GM12878 (cell line): ENCODE results near the gene GAB1. TPM values are rescaled to one million over a fixed set of nuclear protein-coding genes. Genes with fewer than 3 reads are reported as not detected.

Source experiments
- ATAC-seq: fragments of 200-7000 bp; cut with Tn5 transposase; 3 replicates; pipeline ENCODE4 v1.9.1; 2020; ENCODE audit warnings: mild to moderate bottlenecking, moderate library complexity
- BruUV-seq: library from RNA; stranded (reverse); fragments of 400-500 nt; replicated peaks from 2 replicates; lab custom pipeline; 2021; lab: Mats Ljungman, UMichigan
- CTCF ChIA-PET: fragments of 300-600 bp; sonication (Branson Sonifier 250); formaldehyde crosslinking; extraction: SDS; loops from one replicate; lab custom pipeline; 2021; ENCODE audit warnings: inconsistent platforms; lab: Yijun Ruan, JAX
- POLR2A ChIA-PET: fragments of 350-600 bp; formaldehyde crosslinking; extraction: SDS; loops from one replicate; lab custom pipeline; 2021; ENCODE audit warnings: inconsistent platforms; lab: Charles Lee
- RAD21 ChIA-PET: fragments of 300-600 bp; sonication (Branson Sonifier 250); formaldehyde crosslinking; loops from one replicate; lab custom pipeline; 2023; ENCODE audit warnings: antibody characterized with exemption; ENCODE audit not compliant: unreplicated experiment; lab: Charles Lee
- SMC1A ChIA-PET: fragments of 300-600 bp; sonication (Branson Sonifier 250); formaldehyde crosslinking; loops from one replicate; lab custom pipeline; 2023; ENCODE audit not compliant: unreplicated experiment, uncharacterized antibody; lab: Charles Lee
- DNase-seq: peaks from one replicate; pipeline ENCODE4 v3.0.0-alpha.2; 2011; ENCODE audit warnings: low read depth, low spot score
- FAIRE-seq: peaks from 3 replicates; lab custom pipeline; 2011; peaks lifted over from hg19 to GRCh38; lab: Jason Lieb, UNC
- H2AFZ ChIP-seq: 2 replicates; pipeline ENCODE4 v1.6.0; 2011; ENCODE audit warnings: low read depth, low read length, control low read depth; ENCODE audit not compliant: control insufficient read depth
- H3K27ac ChIP-seq: 2 replicates; pipeline ENCODE4 v1.5.1; 2011; ENCODE audit warnings: control low read depth; ENCODE audit not compliant: control insufficient read depth, insufficient read depth
- H3K27me3 ChIP-seq, 2 experiments: replicated peaks in 1 of 2; 2 replicates each; pipeline versions ENCODE4 v1.6.0 to v1.6.1; 2011; ENCODE audit warnings: low read length in 1 of 2; ENCODE audit not compliant: control insufficient read depth in 2 of 2, insufficient read depth in 2 of 2
- H3K36me3 ChIP-seq, 2 experiments: 2 replicates each; pipeline ENCODE4 v1.5.1; 2011; ENCODE audit warnings: low read length in 1 of 2; ENCODE audit not compliant: control insufficient read depth in 2 of 2, insufficient read depth in 2 of 2
- H3K4me1 ChIP-seq: 2 replicates; pipeline ENCODE4 v1.6.1; 2011; ENCODE audit warnings: mild to moderate bottlenecking, low read length, moderate library complexity, mixed read lengths; ENCODE audit not compliant: control insufficient read depth, insufficient read depth
- H3K4me2 ChIP-seq: 2 replicates; pipeline ENCODE4 v1.6.0; 2011; ENCODE audit warnings: control low read depth; ENCODE audit not compliant: control insufficient read depth, insufficient read depth
- H3K4me3 ChIP-seq: fragments of 200-600 bp; sonication (generic); 2 replicates; pipeline ENCODE4 v1.5.1; 2016
- H3K79me2 ChIP-seq: 2 replicates; pipeline ENCODE4 v1.6.0; 2011; ENCODE audit warnings: low read length; ENCODE audit not compliant: control insufficient read depth, insufficient read depth
- H3K9ac ChIP-seq: 2 replicates; pipeline ENCODE4 v1.8.0; 2011; ENCODE audit warnings: low read length, control low read depth, mixed read lengths; ENCODE audit not compliant: control insufficient read depth, insufficient read depth
- H3K9me3 ChIP-seq: replicated peaks from 3 replicates; pipeline ENCODE4 v1.5.1; 2011; ENCODE audit warnings: mild to moderate bottlenecking, low read length; ENCODE audit not compliant: control insufficient read depth, insufficient read depth
- H4K20me1 ChIP-seq: 2 replicates; pipeline ENCODE4 v1.6.0; 2011; ENCODE audit not compliant: control insufficient read depth, insufficient read depth
- ASH2L ChIP-seq: fragments of 300-600, 200-600 bp; sonication (generic); IDR thresholded peaks from 2 replicates; pipeline ENCODE4 v1.6.1; 2017; ENCODE audit warnings: low read depth, mild to moderate bottlenecking, borderline replicate concordance
- BACH1 ChIP-seq: fragments of 450-650 bp; IDR thresholded peaks from 2 replicates; pipeline ENCODE4 v1.6.1; 2017; ENCODE audit warnings: mild to moderate bottlenecking, borderline replicate concordance
- CBX3 ChIP-seq: fragments of 200-600 bp; sonication (generic); IDR thresholded peaks from 2 replicates; pipeline ENCODE4 v1.6.1; 2016; ENCODE audit warnings: low read depth, borderline replicate concordance
- CEBPZ ChIP-seq: fragments of 150-350 bp; IDR thresholded peaks from 2 replicates; pipeline ENCODE4 v1.6.1; 2016; ENCODE audit warnings: low read depth, low read length
- E4F1 ChIP-seq: fragments of 450-650 bp; IDR thresholded peaks from 2 replicates; pipeline ENCODE4 v1.6.1; 2018; ENCODE audit warnings: borderline replicate concordance, mild to moderate bottlenecking; ENCODE audit not compliant: partially characterized antibody
- ESRRA ChIP-seq: IDR thresholded peaks from 2 replicates; pipeline ENCODE4 v1.6.1; 2012; ENCODE audit warnings: mild to moderate bottlenecking, low read length, improper control_type of control experiment
- GABPA ChIP-seq: IDR thresholded peaks from 2 replicates; pipeline ENCODE4 v1.6.1; 2014; ENCODE audit warnings: antibody characterized with exemption, low read depth, mild to moderate bottlenecking, inconsistent platforms
- IRF3 ChIP-seq: fragments of 450-650 bp; IDR thresholded peaks from 2 replicates; pipeline ENCODE4 v1.6.1; 2014; ENCODE audit warnings: mild to moderate bottlenecking
- MTA2 ChIP-seq: fragments of 450-650 bp; IDR thresholded peaks from 2 replicates; pipeline ENCODE4 v1.6.1; 2016; ENCODE audit warnings: low read depth, mild to moderate bottlenecking, moderate library complexity
- SMARCA5 ChIP-seq: fragments of 450-650 bp; IDR thresholded peaks from 2 replicates; pipeline ENCODE4 v1.6.1; 2017; ENCODE audit warnings: mild to moderate bottlenecking
- SREBF1 ChIP-seq: IDR thresholded peaks from 2 replicates; pipeline ENCODE4 v1.6.1; 2012; ENCODE audit warnings: mild to moderate bottlenecking, low read length
- TAF1 ChIP-seq: IDR thresholded peaks from 2 replicates; pipeline ENCODE4 v1.6.1; 2011; ENCODE audit warnings: mild to moderate bottlenecking, low read depth, low read length, borderline replicate concordance
- ZBTB4 ChIP-seq: fragments of 450-650 bp; formaldehyde crosslinking; IDR thresholded peaks from 2 replicates; pipeline ENCODE4 v1.4.0; 2022; ENCODE audit warnings: mild to moderate bottlenecking, moderate library complexity
- WGBS: methylation state at CpG from one replicate; pipeline ENCODE4 v1.1.6; 2016; ENCODE audit warnings: low lambda C conversion rate; ENCODE audit not compliant: insufficient replicate concordance, insufficient coverage; ENCODE audit errors: missing lambda C conversion rate; 5-methylcytosine and 5-hydroxymethylcytosine counted together
- in situ Hi-C: fragments of 300-500 bp; cut with MboI; formaldehyde crosslinking; loops from 9 replicates; pipeline ENCODE4 v1.14.3; 2018; ENCODE audit warnings: mixed read lengths
- intact Hi-C: fragments of 100-400 bp; cut with micrococcal nuclease; formaldehyde crosslinking; loops from one replicate; pipeline ENCODE4 v1.14.2; 2022; ENCODE audit not compliant: unreplicated experiment
- polyA plus RNA-seq, 11 experiments: library from polyadenylated mRNA; depleted of rRNA in 4 of 11; unstranded in 6 of 11; stranded (reverse) in 5 of 11; fragments of >200 nt; fragmentation: Nextera tagmentation in 4 of 11; fragmentation: Illumina TruSeq in 1 of 11; extraction: Ambion mirVana in 4 of 11; extraction: Trizol in 1 of 11; gene quantifications; 1 replicate in 1 of 11; 2 replicates in 10 of 11; pipeline versions ENCODE4 v1.2.1 to v1.2.3, GENCODE V29; 2011 to 2016; ENCODE audit warnings: inconsistent platforms in 2 of 11, missing spikeins in 2 of 11, low read depth in 1 of 11
- total RNA-seq, 4 experiments: library from RNA; depleted of rRNA in 3 of 4; stranded (reverse); fragments of >200 nt in 3 of 4; fragmentation: Illumina TruSeq in 1 of 4; extraction: Trizol in 1 of 4; gene quantifications; 2 replicates each; pipeline versions ENCODE4 v1.2.1 to v1.2.3, GENCODE V29; 2013 to 2021

GAB1 gene
- total and polyA plus RNA-seq, 10 of the 15 experiments (the other 5 are each of a cell fraction or from before 2014, with no cell fraction given), result 0.37 to 5.3 (median 3.2) TPM

- TF ChIP-seq ZBTB4 (CRISPR knock-in tag), result no peak
Observed at GRCh38 chr4:143435955-143436354, 99.3 kb downstream of the GAB1 start (continued).

GRCh38 chr4:143437476-143437875, 100.8 kb downstream of the GAB1 start:
- H3K79me2 ChIP-seq, result no peaks in the 10 kb centered on the region
- DNase-seq, result no peak
- no peaks in the 10 kb centered on the region; a peak in 1 of 4 replicates for H3K27me3 ChIP-seq
- H4K20me1 ChIP-seq, result no peaks in the 10 kb centered on the region
- no peaks in the 10 kb centered on the region for H3K4me1 ChIP-seq
- H3K4me3 ChIP-seq, result no peak overlapping the region
- no peak overlapping the region for H3K9ac ChIP-seq
- ChIA-PET SMC1A (no interaction called here), POLR2A (no interaction called here), CTCF (no interaction called here), RAD21 (no interaction called here)
- no peak for ATAC-seq
- in situ Hi-C loops (no loop called here), intact Hi-C loops (no loop called here)
- H3K9me3 ChIP-seq, result no peaks in the 10 kb centered on the region
- no peak overlapping the region for H2AFZ ChIP-seq
- FAIRE-seq, result no peak
- H3K27ac ChIP-seq, result no peak overlapping the region
- no peaks in the 10 kb centered on the region for H3K36me3 ChIP-seq
- 82% methylated on average over 3 of the region's 3 CpGs for WGBS
- no TSS peak for BruUV-seq
- no peak overlapping the region for H3K4me2 ChIP-seq
- TF ChIP-seq TAF1 (no peak), BACH1 (no peak), ESRRA (no peak), CBX3 (no peak), IRF3 (no peak), SMARCA5 (no peak), E4F1 (no peak), GABPA (no peak), SREBF1 (no peak), ASH2L (no peak), MTA2 (no peak), CEBPZ (no peak)
